ENCODE data around the gene PCDHA1.

DNA sequence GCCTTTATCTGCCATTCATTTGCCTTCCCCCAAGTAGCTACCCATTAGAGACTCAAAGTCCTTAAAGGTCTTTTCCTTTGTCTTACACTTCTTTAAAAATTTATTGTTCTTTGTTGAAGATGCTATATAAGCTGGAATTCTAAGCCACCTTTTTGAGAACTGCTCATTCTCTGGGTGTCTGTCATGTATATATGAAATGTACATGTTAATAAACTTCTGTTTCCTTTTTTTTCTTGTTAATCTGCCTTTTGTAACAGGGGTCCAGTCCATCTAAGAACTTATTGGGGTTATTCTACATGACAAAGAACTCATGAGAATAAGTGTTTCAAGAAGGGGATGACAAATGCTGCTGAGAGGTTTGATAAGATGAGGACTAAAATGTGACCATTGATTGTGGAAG lies 221.9 kb downstream of the PCDHA1 start:
- TF ChIP-seq, protein P1, sequence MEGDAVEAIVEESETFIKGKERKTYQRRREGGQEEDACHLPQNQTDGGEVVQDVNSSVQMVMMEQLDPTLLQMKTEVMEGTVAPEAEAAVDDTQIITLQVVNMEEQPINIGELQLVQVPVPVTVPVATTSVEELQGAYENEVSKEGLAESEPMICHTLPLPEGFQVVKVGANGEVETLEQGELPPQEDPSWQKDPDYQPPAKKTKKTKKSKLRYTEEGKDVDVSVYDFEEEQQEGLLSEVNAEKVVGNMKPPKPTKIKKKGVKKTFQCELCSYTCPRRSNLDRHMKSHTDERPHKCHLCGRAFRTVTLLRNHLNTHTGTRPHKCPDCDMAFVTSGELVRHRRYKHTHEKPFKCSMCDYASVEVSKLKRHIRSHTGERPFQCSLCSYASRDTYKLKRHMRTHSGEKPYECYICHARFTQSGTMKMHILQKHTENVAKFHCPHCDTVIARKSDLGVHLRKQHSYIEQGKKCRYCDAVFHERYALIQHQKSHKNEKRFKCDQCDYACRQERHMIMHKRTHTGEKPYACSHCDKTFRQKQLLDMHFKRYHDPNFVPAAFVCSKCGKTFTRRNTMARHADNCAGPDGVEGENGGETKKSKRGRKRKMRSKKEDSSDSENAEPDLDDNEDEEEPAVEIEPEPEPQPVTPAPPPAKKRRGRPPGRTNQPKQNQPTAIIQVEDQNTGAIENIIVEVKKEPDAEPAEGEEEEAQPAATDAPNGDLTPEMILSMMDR (IDR thresholded peaks at IDR 0.05; ENCODE audit: low read depth, low read length, poor library complexity, severe bottlenecking) = no peak
- no peak for TF ChIP-seq EZH2phosphoT487 (IDR thresholded peaks at IDR 0.05; ENCODE audit: borderline replicate concordance, low read length)

All from DOHH2 (cell line).